Choroid plexus epithelial cell (primary cell): ENCODE measurements around the gene VIL1.

Source experiments
- DNase-seq: peaks from one replicate; pipeline ENCODE4 v3.0.0-alpha.2; 2010; ENCODE audit warnings: low read depth
- H3K4me3 ChIP-seq: 2 replicates; pipeline ENCODE4 v1.5.1; 2011; ENCODE audit warnings: low read depth, mild to moderate bottlenecking, control low read depth, low read length, moderate library complexity
- CTCF ChIP-seq: conservative IDR thresholded peaks from 2 replicates; pipeline ENCODE4 v1.5.1; 2011; ENCODE audit warnings: low read depth, mild to moderate bottlenecking, control low read depth, inconsistent platforms, low read length, moderate library complexity

The VIL1 gene

DNA sequence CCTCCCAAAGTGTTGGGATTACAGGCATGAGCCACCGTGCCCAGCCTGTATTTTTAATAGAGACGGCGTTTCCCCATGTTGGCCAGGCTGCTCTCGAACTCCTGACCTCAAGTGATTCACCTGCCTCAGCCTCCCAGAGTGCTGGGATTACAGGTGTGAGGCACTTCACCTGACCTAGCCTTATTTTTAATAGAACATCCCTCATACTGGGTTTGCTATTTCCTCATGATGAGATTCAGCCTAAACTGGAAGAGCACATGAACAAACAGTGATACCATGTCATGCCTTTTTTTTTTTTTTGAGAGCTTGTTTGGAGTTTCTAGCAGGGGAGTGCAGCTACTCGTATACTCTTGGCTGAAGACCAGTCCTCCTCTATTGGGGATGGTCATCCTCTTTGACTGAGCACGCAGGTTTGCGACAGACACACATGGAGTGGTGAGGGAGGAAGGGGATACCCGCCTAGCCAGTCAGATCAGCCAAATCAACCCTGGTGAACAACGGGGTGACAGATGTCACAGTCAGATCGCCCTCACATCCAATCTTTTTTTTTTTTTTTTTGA is 81.7 kb downstream of the VIL1 start:
- no peak for TF ChIP-seq CTCF
- no peak overlapping the region for H3K4me3 ChIP-seq
- DNase-seq, result no peak

DNA sequence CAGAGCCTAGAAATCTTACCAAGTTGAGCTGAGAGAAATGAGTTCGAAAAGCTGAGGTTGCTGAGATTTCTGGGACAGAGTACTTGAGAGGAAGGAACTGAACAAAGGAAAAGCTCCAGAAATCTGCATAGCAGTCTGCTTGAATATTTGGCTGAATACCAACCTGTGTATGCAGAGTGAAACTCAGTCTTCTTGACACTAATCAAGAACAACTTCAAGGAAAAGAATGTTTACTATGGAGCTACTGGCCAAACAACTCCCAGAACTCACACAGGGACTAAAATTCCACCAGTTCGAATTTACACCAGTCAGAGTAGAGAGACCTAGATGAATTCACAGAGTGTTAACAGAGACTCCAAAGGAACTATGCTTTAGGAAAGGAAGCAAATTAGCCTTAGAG is 82.7 kb downstream of the VIL1 start:
- H3K4me3 ChIP-seq, result no peak overlapping the region
- TF ChIP-seq CTCF, result no peak
- DNase-seq, result peak; percentile 78
